Activated T-helper 2 cell treated with anti-CD3 and anti-CD28 coated beads, Interferon-gamma antibody, Interleukin-2, Interleukin-4, amounts not matched to agents 10 μg/mL and 5 μg/mL and 100 μg/mL, durations not matched to agents 14 hours and 24 hours and 36 hours (primary cell): Measurements from ENCODE around the gene HAND1. TPM values are rescaled to one million over a fixed set of nuclear protein-coding genes. Genes with fewer than 3 reads are reported as not detected.

Experiments used
- DNase-seq: peaks from one replicate; pipeline ENCODE4 v3.0.0; 2021; ENCODE audit warnings: low spot score
- H3K27ac Mint-ChIP-seq: one replicate; pipeline ENCODE4 v1.8.0; 2021; ENCODE audit warnings: mixed read lengths
- H3K27me3 Mint-ChIP-seq: one replicate; pipeline ENCODE4 v1.8.0; 2021; ENCODE audit warnings: low read depth, mixed read lengths
- H3K36me3 Mint-ChIP-seq: one replicate; pipeline ENCODE4 v1.8.0; 2021; ENCODE audit warnings: low read depth, mixed read lengths
- H3K4me1 Mint-ChIP-seq: one replicate; pipeline ENCODE4 v1.8.0; 2021; ENCODE audit warnings: low read depth, mixed read lengths
- H3K4me3 Mint-ChIP-seq: one replicate; pipeline ENCODE4 v1.8.0; 2021; ENCODE audit warnings: low read depth, mild to moderate bottlenecking, moderate library complexity, mixed read lengths
- H3K9me3 Mint-ChIP-seq: one replicate; pipeline ENCODE4 v1.8.0; 2021; ENCODE audit warnings: mixed read lengths
- intact Hi-C: fragments of 100-400 bp; cut with micrococcal nuclease; formaldehyde crosslinking; loops from one replicate; pipeline ENCODE4 v1.15.1; 2023
- total RNA-seq: library from RNA; stranded (reverse); gene quantifications from 2 replicates; pipeline ENCODE4 v1.2.3, GENCODE V29; 2022

HAND1 gene
- total RNA-seq, 1 donor from 2014 or later, result not detected

DNA sequence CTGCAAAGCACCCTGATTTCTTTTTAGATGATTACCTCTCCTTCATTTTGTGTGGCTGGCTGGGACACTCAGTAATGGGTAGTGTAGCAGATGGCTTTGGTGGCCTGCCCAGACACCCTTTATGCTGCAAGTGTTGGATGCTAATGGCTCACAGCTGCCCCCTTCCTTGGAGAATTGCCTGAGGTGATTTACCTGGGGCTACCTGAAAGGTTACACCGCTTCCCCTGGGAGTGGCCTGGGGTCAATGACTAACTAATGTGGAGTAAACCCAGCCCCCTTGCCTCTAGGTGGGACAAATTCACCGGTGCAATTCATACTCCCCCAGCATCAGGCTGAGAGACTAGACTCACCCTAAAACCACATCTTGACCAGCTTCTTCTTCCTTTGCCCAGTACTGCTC, 23.5 kb upstream of the HAND1 start:
- Mint-ChIP-seq H3K9me3 (no peaks in the 10 kb centered on the region), H3K4me3 (no peak overlapping the region), H3K36me3 (no peaks in the 10 kb centered on the region), H3K27ac (no peak overlapping the region), H3K27me3 (peaks cover 37% of the 10 kb centered on the region), H3K4me1 (peaks cover 3% of the 10 kb centered on the region)
- intact Hi-C loops, result no loop called here
- no peak for DNase-seq

DNA sequence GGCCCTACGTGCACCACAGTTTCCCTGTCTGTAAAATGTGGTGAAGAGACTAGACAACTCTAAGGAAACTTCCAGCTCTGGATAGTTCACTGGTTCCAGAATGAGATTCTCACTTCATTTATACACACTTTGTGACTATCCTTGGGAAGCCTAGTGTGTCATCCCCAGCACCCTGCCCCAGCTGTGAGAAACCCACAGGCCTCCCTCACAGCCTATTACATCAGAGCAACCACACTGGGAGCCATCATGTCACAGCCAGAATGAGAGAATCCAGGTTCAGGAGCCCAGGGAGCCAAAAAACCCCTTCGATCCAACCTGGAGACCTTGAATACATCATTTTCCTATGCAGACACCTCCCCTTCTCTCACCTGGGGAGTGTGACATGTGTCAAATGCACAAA, 21.0 kb upstream of the HAND1 start:
- Mint-ChIP-seq H3K4me1 (peaks cover 3% of the 10 kb centered on the region), H3K27ac (no peak overlapping the region), H3K27me3 (peaks cover 56% of the 10 kb centered on the region), H3K4me3 (no peak overlapping the region), H3K36me3 (no peaks in the 10 kb centered on the region), H3K9me3 (no peaks in the 10 kb centered on the region)
- DNase-seq, result no peak
- intact Hi-C loops, result no loop called here

DNA sequence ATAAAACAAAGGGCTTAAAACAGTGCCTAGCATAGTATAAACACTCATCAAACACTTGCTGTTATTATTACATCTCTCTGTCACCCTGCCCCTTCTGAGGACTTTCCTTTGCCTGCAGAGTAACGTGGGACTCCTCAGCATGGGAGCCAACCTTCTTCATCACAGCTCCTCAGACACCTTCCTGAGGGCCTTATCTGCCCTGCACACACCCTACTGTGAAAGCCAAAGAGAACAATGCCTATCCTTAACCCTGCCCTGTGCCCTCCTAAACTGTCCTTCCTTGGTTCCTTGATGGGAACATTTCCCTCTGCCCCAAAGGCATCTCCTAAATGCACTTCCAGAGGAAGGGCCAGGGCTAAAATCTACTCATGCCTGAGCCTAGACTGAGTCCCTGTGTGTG, 20.6 kb upstream of the HAND1 start:
- H3K27me3 Mint-ChIP-seq, result peaks cover 58% of the 10 kb centered on the region
- DNase-seq, result no peak
- no peak overlapping the region for H3K4me3 Mint-ChIP-seq
- H3K27ac Mint-ChIP-seq, result no peak overlapping the region
- no peaks in the 10 kb centered on the region for H3K9me3 Mint-ChIP-seq
- peaks cover 4% of the 10 kb centered on the region for H3K4me1 Mint-ChIP-seq
- intact Hi-C loops, result no loop called here
- no peaks in the 10 kb centered on the region for H3K36me3 Mint-ChIP-seq

DNA sequence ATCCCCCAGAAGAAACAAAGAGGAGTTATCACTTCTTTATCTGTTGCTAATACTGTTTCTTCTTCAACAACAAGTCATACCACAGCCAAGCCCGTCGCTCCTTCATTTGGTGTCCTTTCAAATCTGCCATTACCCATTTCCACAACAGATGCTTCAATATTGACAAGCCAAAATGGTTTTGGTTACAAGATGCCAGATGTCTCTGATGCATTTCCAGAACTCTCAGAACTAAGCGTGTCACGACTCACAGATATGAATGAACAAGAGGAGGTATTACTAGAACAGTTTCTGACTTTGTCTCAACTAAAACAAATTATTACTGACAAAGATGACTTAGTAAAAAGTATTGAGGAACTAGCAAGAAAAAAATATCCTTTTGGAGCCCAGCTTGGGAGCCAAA, 16.0 kb upstream of the HAND1 start:
- no peak for DNase-seq
- Mint-ChIP-seq H3K4me3 (no peak overlapping the region), H3K4me1 (peaks cover 1% of the 10 kb centered on the region), H3K9me3 (no peaks in the 10 kb centered on the region), H3K27ac (no peak overlapping the region), H3K27me3 (peaks cover 67% of the 10 kb centered on the region), H3K36me3 (no peaks in the 10 kb centered on the region)
- intact Hi-C loops, result no loop called here

DNA sequence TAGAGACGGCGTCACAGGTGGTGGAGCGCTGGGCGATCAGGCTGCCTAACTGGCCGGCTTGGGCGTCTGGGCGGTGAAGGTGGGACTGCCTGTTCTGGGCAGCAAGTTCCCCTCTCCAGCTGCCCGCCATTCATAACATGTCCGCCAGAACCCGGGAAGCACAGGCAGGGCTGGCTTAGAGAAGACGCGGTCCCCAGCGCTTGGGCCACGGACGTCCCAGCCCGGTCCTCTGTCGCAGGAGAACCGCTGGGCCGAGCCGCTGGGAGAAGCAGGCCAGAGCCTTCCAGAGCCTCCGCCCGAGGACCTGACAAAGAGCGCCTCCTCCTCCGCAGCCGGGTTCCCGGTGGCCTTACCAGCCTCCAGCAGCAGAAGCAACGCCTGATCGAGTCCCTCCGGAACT, 15.2 kb upstream of the HAND1 start:
- Mint-ChIP-seq H3K27me3 (peaks cover 65% of the 10 kb centered on the region), H3K9me3 (no peaks in the 10 kb centered on the region), H3K27ac (no peak overlapping the region), H3K36me3 (no peaks in the 10 kb centered on the region), H3K4me1 (peaks cover 1% of the 10 kb centered on the region), H3K4me3 (no peak overlapping the region)
- intact Hi-C loops, result no loop called here
- DNase-seq, result no peak

DNA sequence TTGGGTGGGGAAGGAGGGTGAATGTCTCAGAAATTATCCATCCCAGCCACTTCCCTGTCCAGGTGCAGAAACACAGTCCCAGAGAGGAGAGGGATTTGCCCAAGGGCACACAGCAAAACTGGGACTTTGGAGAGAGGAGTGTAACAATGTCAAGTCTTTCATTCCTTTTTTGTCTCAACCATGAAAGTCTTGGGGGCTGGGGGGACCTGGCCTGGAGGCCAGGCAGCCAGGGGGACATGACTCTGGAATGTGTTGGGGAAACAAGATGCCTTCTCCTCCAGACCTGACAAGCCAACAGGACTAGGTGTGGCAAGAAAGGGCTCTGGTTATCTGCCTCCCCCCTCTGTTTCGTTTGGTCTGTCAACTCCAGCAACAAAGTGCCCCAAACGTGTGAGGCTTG, 13.9 kb upstream of the HAND1 start:
- H3K9me3 Mint-ChIP-seq, result no peaks in the 10 kb centered on the region
- DNase-seq, result no peak
- H3K4me3 Mint-ChIP-seq, result no peak overlapping the region
- H3K27me3 Mint-ChIP-seq, result peaks cover 65% of the 10 kb centered on the region
- intact Hi-C loops, result no loop called here
- H3K27ac Mint-ChIP-seq, result no peak overlapping the region
- H3K36me3 Mint-ChIP-seq, result no peaks in the 10 kb centered on the region
- H3K4me1 Mint-ChIP-seq, result peaks cover 9% of the 10 kb centered on the region

DNA sequence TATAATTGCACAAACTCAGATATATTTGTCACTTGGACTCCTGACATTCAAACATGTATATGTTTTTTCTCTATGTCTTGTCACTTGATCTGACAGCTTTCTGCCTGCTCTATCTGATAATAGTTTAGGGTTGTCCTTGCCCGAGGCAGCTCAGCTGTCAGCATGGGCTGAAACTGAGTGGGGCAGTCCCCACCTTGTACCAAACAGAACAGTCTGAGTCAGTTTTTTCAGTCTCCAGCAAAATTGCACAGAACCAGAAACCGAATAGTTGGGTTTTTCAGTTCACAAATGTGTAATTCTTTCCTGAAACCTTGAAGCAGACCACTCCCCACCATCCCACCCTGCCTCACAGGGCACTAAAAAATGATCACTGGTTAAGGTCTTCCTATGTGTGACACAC, 9.5 kb upstream of the HAND1 start:
- Mint-ChIP-seq H3K4me3 (no peak overlapping the region), H3K36me3 (no peaks in the 10 kb centered on the region), H3K4me1 (peaks cover 15% of the 10 kb centered on the region), H3K27ac (peak overlapping the region; percentile 46), H3K9me3 (no peaks in the 10 kb centered on the region), H3K27me3 (peaks cover 76% of the 10 kb centered on the region)
- no peak for DNase-seq
- intact Hi-C loops, result loop anchor here (2.0 kb wide), 3 partner anchors 17 to 123 kb away; no protein-coding TSS in a partner anchor

DNA sequence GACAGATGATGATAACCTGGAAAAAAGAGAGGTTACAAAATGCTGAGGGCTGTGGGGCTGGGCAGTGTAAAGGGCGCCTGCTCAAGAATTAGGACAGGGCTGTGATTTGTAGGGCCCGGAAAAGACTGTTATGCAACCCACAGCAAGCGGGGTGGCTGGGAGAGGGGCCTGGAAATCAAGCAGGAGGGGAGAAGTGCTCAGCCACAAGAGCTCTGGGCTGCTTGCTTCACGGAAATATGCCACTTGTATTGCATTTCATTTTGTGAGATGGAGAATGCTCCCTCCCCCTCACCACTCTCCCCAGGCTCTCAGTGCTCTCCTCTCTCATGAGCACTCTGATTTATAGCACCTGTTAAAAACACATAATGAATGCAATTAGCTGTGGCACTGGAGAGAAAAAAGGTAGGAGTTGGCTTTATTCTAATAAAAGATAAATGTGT, 8.4 kb upstream of the HAND1 start:
- no peak for DNase-seq
- Mint-ChIP-seq H3K4me1 (peaks cover 15% of the 10 kb centered on the region), H3K36me3 (no peaks in the 10 kb centered on the region), H3K27ac (no peak overlapping the region), H3K9me3 (no peaks in the 10 kb centered on the region), H3K27me3 (peaks cover 79% of the 10 kb centered on the region), H3K4me3 (no peak overlapping the region)
- intact Hi-C loops, result loop anchor here (2.0 kb wide), 3 partner anchors 16 to 124 kb away; no protein-coding TSS in a partner anchor

DNA sequence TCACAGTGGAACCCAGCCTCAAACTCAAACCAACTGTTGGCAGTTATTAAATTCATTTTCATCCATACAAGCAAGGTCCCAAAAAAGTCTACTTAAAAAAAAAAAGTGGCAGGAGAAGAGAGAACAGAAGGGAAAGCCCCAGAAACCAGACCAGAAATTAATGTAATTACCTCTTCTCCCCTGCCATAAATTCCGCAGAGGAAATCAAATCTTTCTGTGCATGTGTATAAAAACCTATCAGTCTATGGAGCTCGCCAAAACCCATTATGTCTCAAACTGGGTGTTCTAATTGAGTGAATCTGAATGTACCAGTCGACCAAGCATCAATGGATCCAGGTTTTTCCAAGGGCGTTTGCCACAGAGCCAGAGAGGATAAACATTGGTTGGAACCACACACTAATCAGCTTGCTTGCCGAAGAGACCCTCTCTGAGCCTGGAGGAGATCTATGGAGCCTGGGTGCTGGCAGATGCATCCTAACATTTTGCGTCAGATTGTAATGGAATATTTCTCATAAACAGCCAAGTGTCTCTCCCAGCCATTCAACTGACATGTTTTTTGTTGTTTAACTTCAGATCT, 7.9 kb upstream of the HAND1 start:
- DNase-seq, result no peak
- intact Hi-C loops, result loop anchor here (2.0 kb wide), 3 partner anchors 15 to 125 kb away; no protein-coding TSS in a partner anchor
- no peak overlapping the region for H3K4me3 Mint-ChIP-seq
- H3K4me1 Mint-ChIP-seq, result peaks cover 15% of the 10 kb centered on the region
- no peaks in the 10 kb centered on the region for H3K36me3 Mint-ChIP-seq
- no peaks in the 10 kb centered on the region for H3K9me3 Mint-ChIP-seq
- H3K27me3 Mint-ChIP-seq, result peaks cover 81% of the 10 kb centered on the region
- H3K27ac Mint-ChIP-seq, result no peak overlapping the region

DNA sequence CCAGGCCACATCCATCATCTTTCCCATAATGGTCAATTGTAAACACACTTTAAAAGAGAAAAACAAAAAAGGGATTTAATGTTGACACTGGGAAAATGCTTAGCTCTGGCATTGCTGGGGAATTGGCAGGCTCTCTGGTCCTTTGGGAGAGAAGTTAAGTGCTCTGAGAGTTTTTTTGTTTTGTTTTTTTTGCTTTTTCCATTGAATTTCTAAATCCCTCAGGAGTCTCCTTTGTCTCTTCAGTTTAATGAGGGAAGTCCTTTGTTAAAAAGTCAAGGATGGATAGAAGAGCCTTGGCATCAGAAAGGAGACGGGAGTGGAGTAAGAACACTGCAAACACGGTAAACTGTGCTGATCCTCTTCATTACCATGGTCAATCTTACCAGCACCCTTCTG, 7.1 kb upstream of the HAND1 start:
- H3K27ac Mint-ChIP-seq, result no peak overlapping the region
- H3K4me1 Mint-ChIP-seq, result peaks cover 15% of the 10 kb centered on the region
- H3K36me3 Mint-ChIP-seq, result peaks cover 4% of the 10 kb centered on the region
- H3K4me3 Mint-ChIP-seq, result no peak overlapping the region
- peaks cover 84% of the 10 kb centered on the region for H3K27me3 Mint-ChIP-seq
- no peaks in the 10 kb centered on the region for H3K9me3 Mint-ChIP-seq
- intact Hi-C loops, result no loop called here
- DNase-seq, result no peak

DNA sequence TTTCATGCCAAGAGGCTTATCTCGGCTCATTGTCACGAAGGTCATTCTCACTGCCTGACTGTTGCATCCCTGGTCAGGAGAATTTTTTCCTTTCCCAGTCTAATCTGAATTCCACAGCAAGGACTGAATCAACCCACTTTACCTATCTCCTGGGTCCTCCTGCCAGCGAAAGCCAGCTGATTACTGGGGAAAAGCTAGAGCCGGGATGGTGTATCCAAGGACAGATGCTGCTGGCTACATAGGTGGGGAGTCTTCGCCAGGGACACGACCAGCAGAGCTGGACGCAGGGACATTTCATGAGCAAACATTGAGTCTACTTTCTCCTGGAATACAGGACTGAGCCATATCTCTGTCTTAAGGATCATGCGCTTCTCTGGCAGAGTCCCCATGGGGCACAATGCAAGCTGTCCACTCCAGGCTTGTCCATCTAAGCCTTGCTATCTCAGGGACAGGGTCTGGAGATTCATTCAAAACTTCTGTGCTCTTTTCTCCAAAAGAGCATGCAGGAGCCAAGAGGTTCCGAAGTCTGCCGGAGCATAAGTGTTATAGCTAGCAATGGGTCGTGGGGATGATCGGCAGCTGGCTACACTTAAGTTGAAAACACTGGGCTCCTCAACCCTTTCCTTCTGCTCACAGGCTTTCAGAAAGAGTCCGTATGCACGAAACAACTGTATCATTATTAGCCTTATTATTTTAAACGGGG, 6.5 kb upstream of the HAND1 start:
- H3K27ac Mint-ChIP-seq, result no peak overlapping the region

DNA sequence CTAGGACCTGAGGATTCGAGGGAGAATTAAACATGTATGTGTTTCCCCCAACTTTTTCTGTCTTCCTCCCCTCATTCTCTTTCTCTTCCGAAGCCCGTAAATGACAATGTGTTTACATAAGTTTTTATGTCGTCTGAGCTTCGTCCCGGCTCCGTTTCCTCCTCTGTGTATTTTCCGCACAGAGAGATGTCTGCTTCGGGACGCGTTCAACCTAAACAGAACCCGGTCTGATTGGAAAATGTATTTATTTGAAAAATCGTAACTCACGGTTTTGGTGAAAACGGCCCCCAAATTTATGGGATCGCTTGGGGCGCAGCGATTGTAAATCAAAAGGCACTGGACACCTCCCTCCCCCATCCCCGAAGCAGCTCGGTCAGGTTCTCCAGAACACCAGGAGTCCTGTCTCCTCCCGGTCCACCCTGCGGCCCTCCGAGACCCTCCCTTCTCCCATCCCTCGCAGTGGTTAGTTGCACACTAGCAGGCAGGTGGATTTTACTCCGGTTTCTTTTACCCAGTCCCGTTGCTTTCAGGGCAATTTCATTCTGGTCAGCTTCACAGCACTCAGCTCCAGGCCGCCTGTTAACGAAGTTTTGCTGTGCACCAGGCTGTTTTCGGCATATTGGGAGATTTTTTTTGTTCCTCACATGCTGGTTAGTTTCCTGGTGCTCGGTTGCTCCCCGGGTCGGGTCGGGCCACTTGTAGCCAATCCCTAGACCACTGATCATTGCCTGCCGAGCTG, 5.8 kb upstream of the HAND1 start:
- peaks cover 85% of the 10 kb centered on the region for H3K27me3 Mint-ChIP-seq
- H3K9me3 Mint-ChIP-seq, result no peaks in the 10 kb centered on the region
- no peak for DNase-seq
- H3K4me3 Mint-ChIP-seq, result no peak overlapping the region
- intact Hi-C loops, result no loop called here
- peaks cover 15% of the 10 kb centered on the region for H3K4me1 Mint-ChIP-seq
- peak overlapping the region; percentile 47 for H3K27ac Mint-ChIP-seq
- H3K36me3 Mint-ChIP-seq, result peaks cover 4% of the 10 kb centered on the region

More for the DNA sequence above, 6.5 kb upstream of the HAND1 start:
- H3K4me1 Mint-ChIP-seq, result peaks cover 15% of the 10 kb centered on the region
- peaks cover 4% of the 10 kb centered on the region for H3K36me3 Mint-ChIP-seq
- no peak for DNase-seq
- peaks cover 83% of the 10 kb centered on the region for H3K27me3 Mint-ChIP-seq
- H3K4me3 Mint-ChIP-seq, result no peak overlapping the region
- intact Hi-C loops, result no loop called here
- H3K9me3 Mint-ChIP-seq, result no peaks in the 10 kb centered on the region
